Gastrocnemius medialis (tissue), 4 donors: ENCODE measurements around the gene INSYN2A.

Source experiments
- CTCF ChIP-seq, 5 experiments: fragments of 450-650 bp in 3 of 5; fragments of 200-600 bp in 2 of 5; sonication (generic) in 2 of 5; IDR thresholded peaks in 4 of 5; conservative IDR thresholded peaks in 1 of 5; 1 replicate in 4 of 5; 2 replicates in 1 of 5; pipeline ENCODE4 v1.5.1; 2016 to 2019; ENCODE audit warnings: antibody characterized with exemption in 5 of 5, mild to moderate bottlenecking in 3 of 5, moderate library complexity in 3 of 5
- POLR2A ChIP-seq, 2 donors: fragments of 450-650 bp; IDR thresholded peaks; one replicate each; pipeline ENCODE4 v1.6.1; 2017; ENCODE audit warnings: antibody characterized with exemption in 2 of 2, mild to moderate bottlenecking in 2 of 2, moderate library complexity in 2 of 2

- TF ChIP-seq CTCF (IDR thresholded peaks at IDR 0.05 in 4 of 5, conservative IDR thresholded peaks at IDR 0.05 in 1 of 5) (no peak), POLR2A (IDR thresholded peaks at IDR 0.05) (no peak)
Observed at GRCh38 chr10:127245456-127245855, 49.1 kb upstream of the INSYN2A start.
